Left renal cortex interstitium (tissue), 4 donors: Measurements from ENCODE around the gene TRIM26. TPM values are rescaled to one million over a fixed set of nuclear protein-coding genes. Genes with fewer than 3 reads are reported as not detected.
"Not testable (repeated sequence)": the region's sequence is repeated elsewhere in the genome, so short reads cannot be mapped to it uniquely, and the experiment has no call there.

Source experiments
- DNase-seq, 4 donors: peaks; one replicate each; pipeline ENCODE4 v3.0.0-alpha.2; 2013; ENCODE audit warnings: low read depth in 4 of 4, low spot score in 2 of 4, missing footprints in 1 of 4
- polyA plus RNA-seq, 4 donors: library from polyadenylated mRNA; unstranded; fragments of 120-200 nt; gene quantifications; one replicate each; pipeline ENCODE4 v1.2.1, GENCODE V29; 2013; ENCODE audit not compliant: insufficient read length in 4 of 4

TRIM26 gene
- polyA plus RNA-seq, 4 donors = 33.3 to 42.3 (median 37.7) TPM

GRCh38 chr6:30155520-30156261 is 57.5 kb downstream of the TRIM26 start:
- no peak for DNase-seq

DNA sequence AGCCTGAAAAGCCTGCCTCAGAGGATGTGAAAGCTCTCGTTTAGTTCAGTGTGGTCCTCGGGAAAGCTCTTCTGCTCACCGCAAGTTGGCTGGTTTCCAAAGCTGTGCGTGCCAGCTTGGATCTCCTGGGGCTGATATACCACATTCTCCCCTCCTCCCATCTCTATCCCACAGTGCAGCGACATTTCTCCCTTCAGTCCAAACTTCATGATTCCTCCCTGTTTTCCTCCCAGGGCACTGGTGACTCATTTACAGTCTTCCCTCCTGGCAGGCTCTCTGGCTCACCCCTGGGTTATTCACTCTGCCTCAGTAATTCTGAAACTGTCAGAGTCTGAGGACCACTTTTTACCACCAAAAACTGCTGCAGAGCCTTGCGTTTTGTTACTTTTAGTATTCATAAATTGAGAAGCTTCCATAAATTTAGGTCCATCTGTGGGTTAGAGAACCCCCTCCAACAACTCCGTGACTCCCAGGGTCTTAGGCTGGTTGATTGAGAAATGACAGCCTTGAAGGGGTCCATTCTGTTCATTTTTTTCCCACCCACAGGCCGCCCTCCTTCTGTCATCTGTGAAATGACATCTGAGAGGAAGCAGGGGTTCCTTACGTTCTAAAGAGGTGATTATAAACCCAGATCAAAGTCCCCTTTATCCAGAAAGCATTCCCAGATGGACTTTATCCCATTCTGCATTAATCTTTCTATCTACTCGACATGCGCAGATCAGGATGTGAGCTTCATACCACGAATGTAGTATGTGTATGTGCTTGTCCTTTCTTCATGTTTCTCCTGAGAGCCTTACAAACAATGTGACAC is 58.3 kb downstream of the TRIM26 start:
- DNase-seq = no peak

GRCh38 chr6:30154061-30154460 is 59.1 kb downstream of the TRIM26 start:
- DNase-seq = no peak

DNA sequence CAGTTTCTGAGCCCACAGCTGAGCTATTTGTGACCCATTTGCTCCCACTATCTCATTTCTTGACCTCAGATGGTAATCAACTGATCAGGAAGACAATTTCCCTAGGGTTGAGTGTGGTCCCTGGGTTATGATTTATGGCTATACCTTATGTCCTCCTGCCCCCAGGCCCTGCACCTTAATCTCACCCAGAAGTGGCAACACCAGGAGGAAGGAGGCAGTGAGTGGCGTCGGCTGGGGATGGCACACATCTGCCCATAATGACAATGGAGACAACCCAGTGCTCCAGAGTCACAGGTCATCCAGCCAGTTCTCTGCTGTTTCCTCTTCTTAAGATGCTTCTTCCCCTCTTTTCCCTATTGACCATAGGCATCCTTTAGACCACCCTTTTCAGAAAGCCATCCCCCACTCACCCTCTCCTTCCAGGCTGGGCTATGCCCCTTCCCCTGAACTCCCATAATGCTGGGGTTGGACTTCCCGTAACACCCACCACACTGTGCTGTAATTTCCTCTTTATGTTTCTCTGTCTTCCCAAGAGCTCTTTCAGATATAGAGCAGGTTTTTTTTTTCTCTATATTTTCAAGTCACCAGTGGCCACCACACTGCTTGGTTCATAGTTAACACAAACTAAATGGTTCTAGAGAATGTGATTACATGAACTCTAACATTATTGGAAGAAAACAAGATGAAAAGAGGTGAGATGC is 60.1 kb downstream of the TRIM26 start:
- DNase-seq = no peak

DNA sequence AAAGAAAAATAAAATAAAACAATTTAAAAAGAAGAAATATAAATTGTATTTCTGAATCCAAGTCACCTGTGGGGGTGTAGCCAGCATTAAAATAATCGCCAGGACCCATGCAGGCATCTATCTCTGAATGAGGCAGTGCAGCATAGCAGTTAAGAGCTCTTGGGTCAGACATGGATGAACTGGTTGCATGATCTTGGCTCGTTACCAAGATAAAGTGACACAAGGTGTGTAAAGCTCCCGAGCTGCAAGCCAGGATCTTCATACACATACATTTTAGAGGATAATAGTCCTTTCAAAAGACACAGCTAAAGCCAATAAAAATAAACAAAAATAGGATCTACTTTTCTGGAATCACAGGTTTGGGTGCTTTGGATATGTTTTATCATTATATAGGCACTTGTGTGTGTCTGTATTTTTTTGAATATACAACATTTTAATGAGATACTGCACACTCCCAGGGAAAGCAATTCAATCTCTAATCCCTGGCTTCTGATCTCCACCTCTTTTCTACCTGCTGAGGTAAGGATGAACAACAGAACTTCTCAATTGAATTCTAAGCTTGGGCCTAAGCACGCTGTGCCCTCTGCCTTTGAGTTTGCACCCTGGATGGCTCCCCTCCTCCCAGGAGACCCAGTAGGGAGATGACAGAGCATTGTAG is 61.1 kb downstream of the TRIM26 start:
- DNase-seq = no peak

DNA sequence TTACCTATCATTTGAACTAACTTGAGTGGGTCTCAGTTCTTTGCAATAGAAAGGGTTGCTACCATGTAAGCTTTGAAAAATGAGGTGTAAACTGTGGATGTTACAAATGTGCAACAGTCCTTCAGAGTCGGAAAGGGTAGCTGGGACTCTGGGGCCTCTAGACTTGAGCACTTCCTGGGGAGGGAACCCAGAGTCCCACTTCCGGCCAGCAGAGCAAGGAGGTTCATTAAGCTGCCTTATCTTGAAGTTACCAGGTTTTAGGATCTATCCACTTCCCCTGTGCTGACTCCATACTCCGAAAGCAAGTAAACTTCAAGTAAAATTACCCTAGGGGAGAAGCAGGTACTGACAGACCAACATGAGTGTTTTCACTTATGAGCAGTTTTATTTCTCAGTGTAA is 61.6 kb downstream of the TRIM26 start:
- no peak for DNase-seq

- no peak for DNase-seq
Measured at GRCh38 chr6:30150671-30151395, 62.4 kb downstream of the TRIM26 start.

DNA sequence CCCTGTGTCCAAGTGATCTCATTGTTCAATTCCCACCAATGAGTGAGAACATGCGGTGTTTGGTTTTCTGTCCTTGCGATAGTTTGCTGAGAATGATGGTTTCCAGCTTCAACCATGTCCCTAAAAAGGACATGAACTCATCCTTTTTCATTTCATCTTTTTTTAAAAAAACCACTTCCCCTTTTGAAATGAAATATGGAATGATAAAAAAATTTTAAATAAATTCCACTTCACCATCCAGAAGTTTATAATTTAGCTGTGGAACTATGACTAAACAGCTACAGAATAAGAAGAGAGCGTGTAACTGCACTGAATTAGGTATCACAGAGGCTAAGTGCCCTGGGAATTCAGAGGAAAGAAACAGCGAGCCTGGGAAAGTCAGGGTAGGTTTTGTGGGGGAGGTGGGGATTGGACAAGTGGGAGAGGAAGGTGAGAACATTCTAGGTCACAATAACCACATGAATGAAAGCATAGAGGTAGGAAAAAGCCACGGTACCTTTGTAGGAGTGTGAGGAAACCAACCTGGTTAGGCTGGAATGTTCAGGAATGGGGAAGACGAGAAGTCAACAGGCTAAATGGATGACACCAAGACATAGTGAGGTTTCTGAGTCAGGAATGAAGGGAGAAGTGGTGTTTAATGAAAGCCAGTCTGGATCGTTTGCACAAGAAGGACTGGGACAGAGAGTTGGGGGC is 63.2 kb downstream of the TRIM26 start:
- no peak for DNase-seq

GRCh38 chr6:30149234-30149633 is 64.0 kb downstream of the TRIM26 start:
- no peak for DNase-seq

- DNase-seq = no peak
Measured at GRCh38 chr6:30147096-30147495, 66.1 kb downstream of the TRIM26 start.

DNA sequence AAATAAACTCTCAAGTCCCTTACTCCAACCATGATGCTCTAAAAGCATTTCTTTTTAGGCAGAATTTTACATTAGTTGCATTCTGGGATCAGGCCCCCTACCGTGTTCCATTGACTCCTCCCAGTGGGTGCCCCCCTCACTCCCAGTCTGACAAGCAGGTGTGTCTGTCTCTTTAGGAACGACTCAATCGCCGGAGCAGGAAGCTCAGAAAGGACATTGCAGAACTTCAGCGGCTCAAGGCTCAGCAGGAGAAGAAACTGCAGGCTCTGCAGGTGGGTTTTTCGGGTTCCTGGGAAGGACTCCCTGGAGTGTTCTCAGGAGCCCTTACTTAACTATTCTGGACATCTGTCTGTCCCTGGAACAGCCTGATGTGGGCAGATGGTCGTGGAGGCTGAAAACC is 67.4 kb downstream of the TRIM26 start:
- no peak for DNase-seq

- no peak for DNase-seq
Measured at GRCh38 chr6:30144811-30145210, 68.4 kb downstream of the TRIM26 start.

- DNase-seq = no peak
Measured at GRCh38 chr6:30143780-30144179, 69.4 kb downstream of the TRIM26 start.

DNA sequence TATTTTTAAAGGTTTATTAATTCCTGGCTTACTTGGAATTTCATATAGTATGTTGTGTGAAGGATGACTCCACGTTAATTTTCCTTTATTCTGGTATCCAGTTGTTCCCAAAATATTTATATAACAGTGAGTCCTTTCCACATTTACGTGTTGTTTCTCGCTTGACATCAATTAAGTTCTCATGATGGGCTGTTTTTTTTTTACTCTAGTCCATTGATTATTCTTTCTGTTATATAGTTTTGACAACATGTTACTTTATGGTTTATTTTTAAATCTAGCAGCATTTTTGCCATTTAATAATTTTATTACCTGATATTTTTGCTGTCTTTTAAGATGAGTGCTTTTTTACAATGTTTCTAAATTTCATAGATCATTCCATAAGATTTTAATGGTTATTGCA is 70.5 kb downstream of the TRIM26 start:
- DNase-seq = no peak

- DNase-seq = not testable (repeated sequence)
Measured at GRCh38 chr6:30140240-30140639, 73.0 kb downstream of the TRIM26 start.

GRCh38 chr6:30136570-30137286 is 76.5 kb downstream of the TRIM26 start:
- no peak for DNase-seq

DNA sequence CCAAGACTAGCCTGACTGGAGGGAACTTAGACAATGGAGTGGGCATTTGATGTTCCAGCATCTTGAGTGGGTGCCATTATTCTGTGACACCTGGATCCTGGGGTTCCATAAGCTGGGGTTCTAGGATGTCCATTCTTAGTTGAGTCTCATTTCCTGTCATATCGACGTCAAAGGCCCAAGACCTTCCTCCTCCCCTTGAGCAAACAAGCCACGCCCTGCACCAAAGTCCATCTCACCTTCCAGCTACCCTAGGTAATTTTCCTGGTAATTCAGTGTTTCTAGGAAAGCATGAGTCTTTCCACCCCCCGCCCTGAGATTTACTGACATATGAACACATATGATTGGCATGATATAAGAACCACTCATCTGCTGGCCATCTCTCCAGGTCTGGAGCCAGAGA is 77.4 kb downstream of the TRIM26 start, which contains the start of gene TRIM40:
Gene TRIM40, plus strand, starts transcription at position 384 of the 400 bp plus-strand sequence. CDS start 897 bp downstream, outside the sequence.
- no peak for DNase-seq

DNA sequence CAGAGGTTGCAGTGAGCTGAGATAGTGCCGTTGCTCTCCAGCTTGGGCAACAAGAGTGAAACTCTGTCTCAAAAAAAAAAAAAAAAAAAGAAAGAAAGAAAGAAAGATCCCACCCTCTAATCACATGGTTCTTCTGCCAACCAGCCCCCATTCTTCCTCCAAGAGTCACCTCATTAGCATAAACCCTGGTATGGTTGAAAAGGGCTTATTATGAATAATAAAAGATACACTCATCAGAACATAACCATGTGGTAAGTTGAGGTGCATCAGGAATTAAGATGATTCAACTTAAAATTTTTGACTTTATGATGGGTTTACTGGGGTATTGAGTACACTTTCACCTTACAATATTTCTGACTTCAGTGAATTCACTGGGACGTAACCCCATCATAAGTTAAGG is 78.1 kb downstream of the TRIM26 start:
- DNase-seq = no peak
